Measurements from ENCODE around the gene ST3GAL6. TPM values are rescaled to one million over a fixed set of nuclear protein-coding genes. Genes with fewer than 3 reads are reported as not detected.

The ST3GAL6 gene
- total and polyA plus RNA-seq, 10 of the 15 experiments (the other 5 are each of a cell fraction or from before 2014, with no cell fraction given), result 19.5 to 41.2 (median 37.4) TPM

DNA sequence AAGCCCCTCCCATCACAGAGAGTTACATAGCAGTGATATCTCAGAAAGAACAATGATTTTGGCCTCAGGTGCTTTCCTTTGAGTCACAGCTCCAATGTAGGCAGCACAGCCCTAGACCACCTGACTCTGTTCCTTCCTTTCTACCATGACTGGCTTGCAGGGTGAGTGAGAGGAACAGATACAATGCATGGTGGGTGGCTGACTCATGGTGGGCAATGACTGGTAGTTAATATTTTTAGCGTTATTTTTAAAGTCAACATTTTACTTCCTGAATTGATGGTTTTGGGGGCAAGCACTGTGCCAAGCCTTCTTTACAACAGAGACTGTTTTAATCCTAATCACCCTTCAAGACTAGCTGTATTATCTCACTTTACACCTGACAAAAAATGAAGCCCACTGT lies 32.8 kb upstream of the ST3GAL6 start:
- CTCF ChIA-PET, result interaction anchor here (0.6 to 4.5 kb wide), 8 partner anchors 9 to 138 kb away, joined by 3 to 42 read pairs (median 5); no protein-coding TSS in a partner anchor
- peak overlapping the region; percentile 56 for H3K27ac ChIP-seq (ENCODE audit: control insufficient read depth, insufficient read depth)
- DNase-seq (ENCODE audit: low read depth, low spot score) (peak; percentile 71), FAIRE-seq (peak; percentile 27), ATAC-seq (peak; percentile 72)
- 0 out of 2 replicates have a peak overlapping the region, but pooled peaks have one; percentile 6 for H3K4me3 ChIP-seq
- POLR2A ChIA-PET, result interaction anchor here (0.8 to 3.8 kb wide), 6 partner anchors 10 to 172 kb away, joined by 3 to 37 read pairs (median 5); partner anchors contain the start of gene ST3GAL6
- in situ Hi-C loops (cut with MboI), result no loop called here
- RAD21 ChIA-PET (ENCODE audit: unreplicated experiment), result interaction anchor here (0.8 to 7.4 kb wide), 16 partner anchors 10 to 889 kb away, joined by 3 to 48 read pairs (median 5); no protein-coding TSS in a partner anchor
- H3K9me3 ChIP-seq (replicated peaks; ENCODE audit: control insufficient read depth, insufficient read depth, low read length), result no peaks in the 10 kb centered on the region
- 0% methylated on average over 1 of the region's 1 CpG for WGBS (ENCODE audit: insufficient coverage, insufficient replicate concordance, low lambda C conversion rate, missing lambda C conversion rate)
- H3K9ac ChIP-seq (ENCODE audit: control insufficient read depth, insufficient read depth, low read length), result no peak overlapping the region
- intact Hi-C loops (cut with micrococcal nuclease; ENCODE audit: unreplicated experiment), result loop anchor here (1.0 to 5.0 kb wide), 3 partner anchors 42 to 198 kb away; partner anchors contain the start of gene GPR15
- H2AFZ ChIP-seq (ENCODE audit: control insufficient read depth, low read depth, low read length), result peak overlapping the region; percentile 50
- no TSS peak for BruUV-seq (replicated peaks)
- peaks cover 29% of the 10 kb centered on the region for H3K79me2 ChIP-seq (ENCODE audit: control insufficient read depth, insufficient read depth, low read length)
- H3K4me1 ChIP-seq (ENCODE audit: control insufficient read depth, insufficient read depth, low read length), result no peaks in the 10 kb centered on the region
- 0 out of 2 replicates have a peak overlapping the region, but pooled peaks have one; percentile 50 for H3K4me2 ChIP-seq (ENCODE audit: control insufficient read depth, insufficient read depth)
- SMC1A ChIA-PET (ENCODE audit: uncharacterized antibody, unreplicated experiment), result interaction anchor here (0.5 to 6.2 kb wide), 23 partner anchors 8 to 175 kb away, joined by 3 to 44 read pairs (median 5); partner anchors contain the start of gene ST3GAL6
- no peaks in the 10 kb centered on the region for H4K20me1 ChIP-seq (ENCODE audit: control insufficient read depth, insufficient read depth)
- H3K27me3 ChIP-seq (replicated peaks in 1 of 2; ENCODE audit: control insufficient read depth in 2 of 2, insufficient read depth in 2 of 2, low read length in 1 of 2), result no peaks in the 10 kb centered on the region
- H3K36me3 ChIP-seq (ENCODE audit: control insufficient read depth in 2 of 2, insufficient read depth in 2 of 2, low read length in 1 of 2), result no peaks in the 10 kb centered on the region
- no peak for TF ChIP-seq ZNF207 (IDR thresholded peaks at IDR 0.05; ENCODE audit: borderline replicate concordance)
- TF ChIP-seq HCFC1 (IDR thresholded peaks at IDR 0.05; ENCODE audit: low read length), result no peak
- TF ChIP-seq ATF7 (IDR thresholded peaks at IDR 0.05; ENCODE audit: low read depth), result peak; percentile 61; the same call in 1 of the 2 replicates
- TF ChIP-seq, protein P1, sequence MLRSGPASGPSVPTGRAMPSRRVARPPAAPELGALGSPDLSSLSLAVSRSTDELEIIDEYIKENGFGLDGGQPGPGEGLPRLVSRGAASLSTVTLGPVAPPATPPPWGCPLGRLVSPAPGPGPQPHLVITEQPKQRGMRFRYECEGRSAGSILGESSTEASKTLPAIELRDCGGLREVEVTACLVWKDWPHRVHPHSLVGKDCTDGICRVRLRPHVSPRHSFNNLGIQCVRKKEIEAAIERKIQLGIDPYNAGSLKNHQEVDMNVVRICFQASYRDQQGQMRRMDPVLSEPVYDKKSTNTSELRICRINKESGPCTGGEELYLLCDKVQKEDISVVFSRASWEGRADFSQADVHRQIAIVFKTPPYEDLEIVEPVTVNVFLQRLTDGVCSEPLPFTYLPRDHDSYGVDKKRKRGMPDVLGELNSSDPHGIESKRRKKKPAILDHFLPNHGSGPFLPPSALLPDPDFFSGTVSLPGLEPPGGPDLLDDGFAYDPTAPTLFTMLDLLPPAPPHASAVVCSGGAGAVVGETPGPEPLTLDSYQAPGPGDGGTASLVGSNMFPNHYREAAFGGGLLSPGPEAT (IDR thresholded peaks at IDR 0.05; ENCODE audit: low read depth), result peak; percentile 83; the same call in 1 of the 2 replicates
- no peak for TF ChIP-seq KLF5 (IDR thresholded peaks at IDR 0.05; ENCODE audit: partially characterized antibody)
- no peak for TF ChIP-seq MTA3 (IDR thresholded peaks at IDR 0.05; ENCODE audit: borderline replicate concordance, low read length)
- TF ChIP-seq BRCA1 (IDR thresholded peaks at IDR 0.05; ENCODE audit: low read depth, low read length), result no peak
- no peak for TF ChIP-seq GABPA (IDR thresholded peaks at IDR 0.05; ENCODE audit: low read depth)
- TF ChIP-seq TARDBP (IDR thresholded peaks at IDR 0.05; ENCODE audit: borderline replicate concordance), result no peak
- TF ChIP-seq TCF12 (IDR thresholded peaks at IDR 0.05; ENCODE audit: low read depth, low read length), result 0 out of 2 replicates have a peak, but pooled peaks have one; percentile 38
- TF ChIP-seq KDM1A (IDR thresholded peaks at IDR 0.05; ENCODE audit: borderline replicate concordance), result no peak
- 0 out of 2 replicates have a peak, but pooled peaks have one; percentile 18 for TF ChIP-seq MEF2A (IDR thresholded peaks at IDR 0.05; ENCODE audit: insufficient read depth, low read depth, low read length)
- no peak for TF ChIP-seq ZZZ3 (IDR thresholded peaks at IDR 0.05; ENCODE audit: control insufficient read depth, insufficient read length, low read depth)
- TF ChIP-seq SMC3 (IDR thresholded peaks at IDR 0.05; ENCODE audit: borderline replicate concordance, low read length), result no peak
- TF ChIP-seq, protein P2, sequence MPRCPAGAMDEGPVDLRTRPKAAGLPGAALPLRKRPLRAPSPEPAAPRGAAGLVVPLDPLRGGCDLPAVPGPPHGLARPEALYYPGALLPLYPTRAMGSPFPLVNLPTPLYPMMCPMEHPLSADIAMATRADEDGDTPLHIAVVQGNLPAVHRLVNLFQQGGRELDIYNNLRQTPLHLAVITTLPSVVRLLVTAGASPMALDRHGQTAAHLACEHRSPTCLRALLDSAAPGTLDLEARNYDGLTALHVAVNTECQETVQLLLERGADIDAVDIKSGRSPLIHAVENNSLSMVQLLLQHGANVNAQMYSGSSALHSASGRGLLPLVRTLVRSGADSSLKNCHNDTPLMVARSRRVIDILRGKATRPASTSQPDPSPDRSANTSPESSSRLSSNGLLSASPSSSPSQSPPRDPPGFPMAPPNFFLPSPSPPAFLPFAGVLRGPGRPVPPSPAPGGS (IDR thresholded peaks at IDR 0.05; ENCODE audit: borderline replicate concordance, insufficient read depth, low read depth, low read length, poor library complexity, severe bottlenecking), result peak; percentile 81
- no peak for TF ChIP-seq NR2F1 (conservative IDR thresholded peaks at IDR 0.05)
- TF ChIP-seq DPF2 (IDR thresholded peaks at IDR 0.05), result no peak; the same call in 1 of the 2 replicates
- no peak; the same call in 1 of the 2 replicates for TF ChIP-seq SIN3A (IDR thresholded peaks at IDR 0.05; ENCODE audit: low read depth, low read length)
